Measurements from ENCODE around the gene ZMYND8. TPM values are rescaled to one million over a fixed set of nuclear protein-coding genes. Genes with fewer than 3 reads are reported as not detected.

ZMYND8 gene
- total and polyA plus RNA-seq, 2 of the 4 experiments (the other 2 are of a cell fraction) = 24.0 to 28.2 TPM

DNA sequence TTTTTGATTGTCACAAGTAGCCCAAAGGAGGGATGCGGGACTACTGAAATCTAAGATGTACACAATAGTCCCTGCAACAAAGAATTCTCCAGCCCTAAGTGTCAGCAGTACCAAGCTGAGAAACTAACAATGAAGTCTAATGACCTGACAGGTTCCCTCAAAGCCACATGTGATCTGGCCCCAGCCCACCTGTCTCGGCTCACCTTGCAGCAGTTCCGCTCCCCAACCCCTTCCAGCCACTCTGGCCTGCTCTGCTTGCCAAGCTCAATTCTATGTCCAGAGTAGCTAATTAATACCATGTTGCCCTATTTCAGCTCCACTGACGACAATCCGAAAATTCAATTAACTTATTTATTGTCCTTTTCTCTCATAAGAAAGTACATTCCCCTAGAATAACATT lies 72.1 kb downstream of the ZMYND8 start:
- no peak for TF ChIP-seq RFX5 (IDR thresholded peaks at IDR 0.05; ENCODE audit: low read depth, low read length)
- TF ChIP-seq, protein P1, sequence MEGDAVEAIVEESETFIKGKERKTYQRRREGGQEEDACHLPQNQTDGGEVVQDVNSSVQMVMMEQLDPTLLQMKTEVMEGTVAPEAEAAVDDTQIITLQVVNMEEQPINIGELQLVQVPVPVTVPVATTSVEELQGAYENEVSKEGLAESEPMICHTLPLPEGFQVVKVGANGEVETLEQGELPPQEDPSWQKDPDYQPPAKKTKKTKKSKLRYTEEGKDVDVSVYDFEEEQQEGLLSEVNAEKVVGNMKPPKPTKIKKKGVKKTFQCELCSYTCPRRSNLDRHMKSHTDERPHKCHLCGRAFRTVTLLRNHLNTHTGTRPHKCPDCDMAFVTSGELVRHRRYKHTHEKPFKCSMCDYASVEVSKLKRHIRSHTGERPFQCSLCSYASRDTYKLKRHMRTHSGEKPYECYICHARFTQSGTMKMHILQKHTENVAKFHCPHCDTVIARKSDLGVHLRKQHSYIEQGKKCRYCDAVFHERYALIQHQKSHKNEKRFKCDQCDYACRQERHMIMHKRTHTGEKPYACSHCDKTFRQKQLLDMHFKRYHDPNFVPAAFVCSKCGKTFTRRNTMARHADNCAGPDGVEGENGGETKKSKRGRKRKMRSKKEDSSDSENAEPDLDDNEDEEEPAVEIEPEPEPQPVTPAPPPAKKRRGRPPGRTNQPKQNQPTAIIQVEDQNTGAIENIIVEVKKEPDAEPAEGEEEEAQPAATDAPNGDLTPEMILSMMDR (conservative IDR thresholded peaks at IDR 0.05; ENCODE audit: low read depth, low read length) = no peak
- TF ChIP-seq CEBPB (IDR thresholded peaks at IDR 0.05; ENCODE audit: low read depth, low read length) = no peak
- TF ChIP-seq BHLHE40 (IDR thresholded peaks at IDR 0.05; ENCODE audit: low read depth, low read length) = no peak
- no peak for TF ChIP-seq SMC3 (IDR thresholded peaks at IDR 0.05; ENCODE audit: low read depth, low read length)
- TF ChIP-seq MXI1 (IDR thresholded peaks at IDR 0.05; ENCODE audit: borderline replicate concordance, low read depth, low read length) = no peak
- TF ChIP-seq POLR2A (IDR thresholded peaks at IDR 0.05; ENCODE audit: low read depth, low read length) = no peak
- no peak for TF ChIP-seq RAD21 (IDR thresholded peaks at IDR 0.05; ENCODE audit: low read length)
- TF ChIP-seq, protein P2, sequence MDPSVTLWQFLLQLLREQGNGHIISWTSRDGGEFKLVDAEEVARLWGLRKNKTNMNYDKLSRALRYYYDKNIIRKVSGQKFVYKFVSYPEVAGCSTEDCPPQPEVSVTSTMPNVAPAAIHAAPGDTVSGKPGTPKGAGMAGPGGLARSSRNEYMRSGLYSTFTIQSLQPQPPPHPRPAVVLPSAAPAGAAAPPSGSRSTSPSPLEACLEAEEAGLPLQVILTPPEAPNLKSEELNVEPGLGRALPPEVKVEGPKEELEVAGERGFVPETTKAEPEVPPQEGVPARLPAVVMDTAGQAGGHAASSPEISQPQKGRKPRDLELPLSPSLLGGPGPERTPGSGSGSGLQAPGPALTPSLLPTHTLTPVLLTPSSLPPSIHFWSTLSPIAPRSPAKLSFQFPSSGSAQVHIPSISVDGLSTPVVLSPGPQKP (IDR thresholded peaks at IDR 0.05; ENCODE audit: borderline replicate concordance, low read depth, low read length) = no peak
- no peak for TF ChIP-seq FOS (IDR thresholded peaks at IDR 0.05; ENCODE audit: low read depth, low read length)
- TF ChIP-seq MAFK (IDR thresholded peaks at IDR 0.05; ENCODE audit: low read depth, low read length) = no peak
- no peak for TF ChIP-seq NFE2L2 (IDR thresholded peaks at IDR 0.05; ENCODE audit: low read depth, low read length)
- TF ChIP-seq MAZ (IDR thresholded peaks at IDR 0.05; ENCODE audit: borderline replicate concordance, low read depth, low read length) = no peak
- no peak for TF ChIP-seq CHD1 (IDR thresholded peaks at IDR 0.05; ENCODE audit: low read depth, low read length)
- no peak overlapping the region for H3K4ac ChIP-seq (ENCODE audit: low read depth, low read length)
- no peaks in the 10 kb centered on the region for H3K9me3 ChIP-seq (ENCODE audit: control insufficient read depth, insufficient read depth, low read length)
- H2BK120ac ChIP-seq (ENCODE audit: low read depth, low read length) = no peak overlapping the region
- H3K36me3 ChIP-seq (ENCODE audit: control insufficient read depth, insufficient read depth, low read length) = peaks cover 38% of the 10 kb centered on the region
- no peaks in the 10 kb centered on the region for H4K20me1 ChIP-seq (ENCODE audit: insufficient read depth, low read length)
- no peak overlapping the region for H3K4me2 ChIP-seq (ENCODE audit: low read depth, low read length)
- CTCF ChIA-PET = interaction anchor here (1.1 kb wide), 1 partner anchor 100 kb away, joined by 4 read pairs; no protein-coding TSS in a partner anchor
- H2BK20ac ChIP-seq (ENCODE audit: low read depth, low read length) = no peak overlapping the region
- H2BK5ac ChIP-seq (ENCODE audit: low read depth, low read length, poor library complexity, severe bottlenecking) = no peak overlapping the region
- no peaks in the 10 kb centered on the region for H3K27me3 ChIP-seq (ENCODE audit: control insufficient read depth, insufficient read depth, low read length)
- H4K5ac ChIP-seq (ENCODE audit: low read depth, low read length) = no peak overlapping the region
- no peak overlapping the region for H3K23ac ChIP-seq (ENCODE audit: low read depth, low read length)
- no peak overlapping the region for H2AK9ac ChIP-seq (replicated peaks; ENCODE audit: low read depth, low read length, poor library complexity)
- 100% methylated on average over 2 of the region's 5 CpGs; no CpG with 5 or more reads in 1 of the 2 experiments for whole genome bisulfite sequencing, 2 experiments (ENCODE audit: extremely low coverage in 2 of 2, insufficient read length in 1 of 2)
- no TSS peak for BruUV-seq (replicated peaks)
- no peak overlapping the region for H3K56ac ChIP-seq (ENCODE audit: extremely low read depth, insufficient read depth, low read length)
- intact Hi-C loops (cut with micrococcal nuclease) = no loop called here
- DNase-seq = no peak
- H3K4me3 ChIP-seq (ENCODE audit: insufficient read depth, low read depth, low read length) = no peak overlapping the region
- no peak overlapping the region for H3K9ac ChIP-seq (ENCODE audit: low read depth, low read length)
- no peak overlapping the region for H2BK15ac ChIP-seq (ENCODE audit: low read depth, low read length)
- in situ Hi-C loops (cut with MboI; ENCODE audit: low sequenced_read_pairs) = no loop called here
- H3K4me1 ChIP-seq (ENCODE audit: control insufficient read depth, insufficient read depth, low read length) = no peaks in the 10 kb centered on the region
- no peak overlapping the region for H2AK5ac ChIP-seq (ENCODE audit: low read depth, low read length)
- POLR2A ChIA-PET (ENCODE audit: unreplicated experiment) = no interaction called here
- dilution Hi-C loops (cut with HindIII; ENCODE audit: low sequenced_read_pairs, unreplicated experiment) = no loop called here
- no peak overlapping the region for H2AFZ ChIP-seq (replicated peaks; ENCODE audit: low read length, poor library complexity)
- no peak for ATAC-seq (ENCODE audit: low read depth)
- no peaks in the 10 kb centered on the region for H3K9me1 ChIP-seq (ENCODE audit: insufficient read depth, low read length)
- H3K27ac ChIP-seq (ENCODE audit: insufficient read depth, low read length) = no peak overlapping the region
- peaks cover 12 to 28% of the 10 kb centered on the region in 2 experiments for H3K79me1 ChIP-seq (ENCODE audit: low read depth in 1 of 2, low read length in 2 of 2)
- no peak overlapping the region for H4K8ac ChIP-seq (ENCODE audit: low read depth in 2 of 2, low read length in 2 of 2)
- H4K91ac ChIP-seq (ENCODE audit: insufficient read depth, low read depth, low read length) = no peak overlapping the region
- no peak overlapping the region for H3K18ac ChIP-seq (ENCODE audit: low read depth, low read length)
- no peak overlapping the region for H3K14ac ChIP-seq (replicated peaks; ENCODE audit: low read depth, low read length)

All from IMR-90 (cell line).